Measurements from ENCODE around the gene OR2W3.

OR2W3 gene

DNA sequence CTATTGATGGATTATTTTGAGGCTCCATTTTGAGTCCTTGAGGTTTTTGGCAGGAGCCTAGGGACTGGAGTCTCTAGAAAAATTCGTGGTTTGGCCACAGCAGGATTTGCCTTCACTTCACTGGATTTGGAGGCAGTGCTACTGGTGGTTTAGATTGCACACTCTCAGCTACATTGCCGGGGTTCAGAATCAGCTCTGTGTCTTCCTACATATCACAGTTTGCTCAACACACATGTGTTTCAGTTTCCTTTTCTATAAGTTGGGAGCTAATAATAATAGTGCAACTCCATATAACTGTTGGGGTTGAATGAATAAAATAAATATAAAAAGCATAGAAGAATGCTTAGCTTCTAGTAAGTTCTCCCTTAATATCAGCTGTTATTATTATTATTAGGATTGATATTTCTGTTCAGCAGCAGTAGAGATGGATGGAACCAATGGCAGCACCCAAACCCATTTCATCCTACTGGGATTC is at the start of gene OR2W3:
OR2W3 (plus strand) TSS at position 425 of the 475 bp plus-strand sequence; CDS start at position 425, 0 bp downstream.
- no peak for DNase-seq

GRCh38 chr1:247845693-247846017 is 49.7 kb upstream of the OR2W3 start:
- DNase-seq = no peak

- no peak for DNase-seq
Observed at GRCh38 chr1:247848346-247848745, 47.0 kb upstream of the OR2W3 start.

DNA sequence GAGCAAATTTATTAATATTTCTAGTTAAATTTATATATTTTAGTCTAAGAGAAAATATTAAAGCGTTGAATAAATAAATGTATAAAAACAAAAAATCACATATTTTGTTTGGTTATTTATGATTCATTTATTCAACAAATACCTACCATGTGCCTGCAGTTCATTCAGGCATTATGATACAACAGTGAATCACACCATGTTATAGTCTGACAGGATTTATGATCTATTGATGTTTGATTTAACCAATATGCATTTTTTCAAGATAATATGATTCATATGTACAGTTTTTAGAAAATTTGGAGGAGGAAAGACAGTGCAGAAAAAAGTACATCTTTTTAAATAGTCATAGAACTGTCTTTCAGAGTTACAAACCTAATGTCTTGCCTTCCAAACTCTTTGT is 45.8 kb upstream of the OR2W3 start:
- no peak for DNase-seq

DNA sequence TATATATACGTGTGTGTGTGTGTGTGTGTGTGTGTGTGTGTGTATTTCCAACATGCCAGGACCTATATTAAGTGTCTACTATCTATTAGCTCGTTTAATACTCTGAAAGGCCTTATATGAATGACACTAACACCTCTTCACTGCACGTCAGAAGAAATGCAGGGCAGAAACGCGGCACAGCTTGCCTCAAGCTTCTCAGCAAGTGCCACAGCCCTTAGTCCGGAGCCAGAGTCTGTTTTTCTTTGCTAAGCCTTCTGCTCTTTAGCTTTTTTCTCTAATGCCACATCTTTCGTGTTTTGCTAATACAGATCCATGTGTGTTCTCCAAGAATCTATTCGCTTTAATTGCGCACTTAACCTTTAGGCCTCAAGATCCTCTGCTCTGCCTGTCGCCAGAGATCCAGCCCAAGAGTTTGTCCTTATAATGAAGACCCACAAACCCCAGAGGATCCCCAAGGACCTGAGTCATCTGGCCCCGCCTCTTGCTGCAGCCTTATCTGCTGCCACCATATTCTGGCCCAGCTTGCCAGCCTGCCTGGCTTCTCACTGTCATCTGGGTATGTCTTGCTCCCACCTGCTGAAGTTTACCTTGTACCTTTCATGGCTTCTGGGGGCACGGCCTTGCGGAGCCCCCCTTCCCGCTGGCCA is 40.4 kb upstream of the OR2W3 start:
- DNase-seq = no peak

DNA sequence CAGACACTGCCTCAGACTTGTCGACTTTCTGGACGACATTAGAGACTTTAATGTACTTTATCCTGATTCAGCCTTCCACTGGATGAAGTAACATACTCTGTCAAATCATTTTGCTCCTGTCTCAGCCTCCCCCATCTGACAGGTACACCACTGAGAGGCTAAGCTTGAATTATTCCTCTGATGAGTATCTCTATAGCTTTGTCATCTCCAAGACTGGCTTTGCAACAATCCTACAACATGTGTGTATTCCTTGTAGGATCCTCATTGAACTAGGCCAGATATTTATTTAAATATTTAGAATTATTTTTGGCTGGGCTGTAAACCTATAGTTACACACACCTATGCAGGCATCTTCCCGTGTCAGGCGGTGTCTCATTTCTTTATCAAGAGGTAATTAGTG is 39.5 kb upstream of the OR2W3 start:
- no peak for DNase-seq

DNA sequence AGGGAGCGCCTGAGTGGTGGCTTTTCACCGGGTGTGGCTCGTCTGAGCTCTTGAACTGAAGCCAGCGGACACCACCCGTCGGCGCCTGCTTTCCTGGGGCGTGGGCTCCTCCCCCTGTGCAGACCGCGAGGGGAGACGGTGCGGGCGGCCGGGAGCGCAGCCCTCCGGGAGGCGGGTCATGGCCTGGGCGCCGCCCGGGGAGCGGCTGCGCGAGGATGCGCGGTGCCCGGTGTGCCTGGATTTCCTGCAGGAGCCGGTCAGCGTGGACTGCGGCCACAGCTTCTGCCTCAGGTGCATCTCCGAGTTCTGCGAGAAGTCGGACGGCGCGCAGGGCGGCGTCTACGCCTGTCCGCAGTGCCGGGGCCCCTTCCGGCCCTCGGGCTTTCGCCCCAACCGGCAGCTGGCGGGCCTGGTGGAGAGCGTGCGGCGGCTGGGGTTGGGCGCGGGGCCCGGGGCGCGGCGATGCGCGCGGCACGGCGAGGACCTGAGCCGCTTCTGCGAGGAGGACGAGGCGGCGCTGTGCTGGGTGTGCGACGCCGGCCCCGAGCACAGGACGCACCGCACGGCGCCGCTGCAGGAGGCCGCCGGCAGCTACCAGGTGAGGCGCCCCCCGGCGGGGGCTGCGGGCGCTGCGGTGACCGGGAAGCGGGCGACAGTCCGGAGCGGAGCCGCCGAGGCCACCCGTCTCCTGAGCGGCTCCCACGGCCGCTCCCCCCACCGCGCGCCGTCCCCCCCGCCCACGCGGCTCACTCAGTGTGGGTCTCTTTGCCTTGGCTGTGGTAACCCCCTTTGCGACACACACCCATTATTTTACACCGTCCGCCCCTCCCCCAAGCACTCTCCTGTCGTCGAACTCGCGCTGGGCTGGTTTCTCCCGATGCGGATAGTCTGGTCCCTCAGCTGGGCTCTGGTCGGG is 38.1 kb upstream of the OR2W3 start, which contains the start of gene TRIM58:
TRIM58 (plus strand) TSS at position 119 of the 916 bp plus-strand sequence; CDS start at position 179, 60 bp downstream.
- peak; percentile 18 for DNase-seq

DNA sequence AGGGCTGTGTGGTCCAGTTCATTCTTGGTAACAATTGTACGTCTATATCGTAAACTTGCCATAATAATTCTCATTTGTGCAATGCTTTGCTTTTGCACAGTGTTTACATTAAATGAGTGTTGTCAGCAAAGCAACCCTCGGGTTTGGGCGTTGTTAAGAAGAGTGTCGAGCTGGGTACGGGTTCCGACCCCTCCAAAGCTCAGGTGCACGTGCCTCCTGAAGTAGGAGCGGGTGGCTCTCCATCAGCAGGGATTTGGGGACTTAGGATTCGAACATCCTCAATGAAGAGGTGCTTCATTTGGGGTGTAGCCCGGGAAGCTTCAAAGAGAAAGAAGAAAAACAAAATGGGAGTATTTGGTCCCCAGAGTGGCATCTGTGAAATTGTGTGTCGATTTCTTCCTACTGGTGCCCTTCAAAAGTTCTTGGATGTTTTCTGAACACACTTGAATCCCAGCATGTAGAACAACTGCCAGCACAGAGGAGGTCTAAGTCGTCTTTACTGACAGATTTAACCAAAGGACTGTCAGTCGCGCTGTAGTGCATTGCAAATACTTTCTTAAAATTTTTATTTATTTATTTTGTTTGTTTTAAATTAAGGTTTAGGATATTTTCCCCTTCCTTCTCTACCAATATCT is 37.3 kb upstream of the OR2W3 start:
- DNase-seq = no peak

DNA sequence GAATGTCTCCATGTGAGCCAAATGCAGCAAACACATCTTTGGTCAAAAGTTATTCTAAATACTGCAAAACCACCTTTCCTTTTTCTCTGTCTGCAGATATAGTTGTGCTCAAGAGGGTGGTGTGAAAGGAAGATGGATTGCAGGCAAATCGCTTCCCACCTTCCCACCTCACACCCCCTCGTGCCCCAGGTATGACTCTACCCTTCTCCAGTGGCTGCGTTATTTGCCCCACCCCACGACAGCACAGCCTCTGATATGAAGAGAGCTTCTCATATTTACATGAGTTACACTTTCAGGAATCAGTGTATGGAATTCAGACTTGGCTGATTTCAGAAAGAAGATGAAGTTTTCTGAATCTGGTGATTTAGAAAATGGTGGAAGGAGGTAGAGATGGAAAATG is 32.6 kb upstream of the OR2W3 start:
- no peak for DNase-seq

- no peak for DNase-seq
Observed at GRCh38 chr1:247864644-247865043, 30.7 kb upstream of the OR2W3 start.

DNA sequence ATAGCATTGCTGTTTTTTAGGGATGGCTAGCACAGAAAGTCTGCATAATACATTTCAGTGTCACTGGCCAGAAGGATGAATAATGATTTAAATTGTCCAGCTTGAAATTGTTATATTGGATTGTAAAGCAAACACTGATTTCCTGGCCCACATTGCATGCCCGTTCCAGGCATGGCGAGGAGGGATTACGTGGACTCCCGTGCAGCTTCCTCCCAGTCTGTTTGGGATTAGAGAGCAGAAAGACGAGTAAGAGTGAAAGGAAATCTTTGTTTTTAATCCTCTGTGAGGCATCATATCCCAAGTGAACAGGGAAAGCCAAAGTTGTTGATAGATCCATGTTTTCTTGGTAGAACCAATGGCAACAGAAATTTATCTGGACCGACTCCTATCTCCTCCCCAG is 30.0 kb upstream of the OR2W3 start:
- no peak for DNase-seq

DNA sequence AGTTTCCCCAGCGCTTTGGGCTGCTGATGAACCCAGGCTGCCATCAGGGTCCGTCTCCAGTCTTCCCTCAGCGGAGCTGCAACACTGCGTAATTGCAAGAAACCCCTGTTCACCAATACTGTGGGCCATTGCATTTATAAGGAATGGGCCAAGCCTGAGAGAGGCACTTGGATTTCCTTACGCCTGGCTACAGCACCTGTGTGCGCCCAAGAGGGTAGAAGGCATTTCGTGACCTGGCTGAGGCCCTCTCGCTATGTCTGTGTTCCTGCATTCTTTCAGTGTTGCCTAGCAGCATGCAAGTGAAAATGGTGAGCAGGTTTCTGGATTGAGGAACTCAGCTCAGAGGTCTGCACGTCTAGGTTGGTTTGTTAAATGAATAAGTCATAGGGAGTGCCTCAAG is 12.0 kb upstream of the OR2W3 start:
- DNase-seq = no peak

GRCh38 chr1:247884797-247885413 is 10.5 kb upstream of the OR2W3 start:
- no peak for DNase-seq

GRCh38 chr1:247895976-247896375 is 589 bp downstream of the OR2W3 start:
- no peak for DNase-seq

DNA sequence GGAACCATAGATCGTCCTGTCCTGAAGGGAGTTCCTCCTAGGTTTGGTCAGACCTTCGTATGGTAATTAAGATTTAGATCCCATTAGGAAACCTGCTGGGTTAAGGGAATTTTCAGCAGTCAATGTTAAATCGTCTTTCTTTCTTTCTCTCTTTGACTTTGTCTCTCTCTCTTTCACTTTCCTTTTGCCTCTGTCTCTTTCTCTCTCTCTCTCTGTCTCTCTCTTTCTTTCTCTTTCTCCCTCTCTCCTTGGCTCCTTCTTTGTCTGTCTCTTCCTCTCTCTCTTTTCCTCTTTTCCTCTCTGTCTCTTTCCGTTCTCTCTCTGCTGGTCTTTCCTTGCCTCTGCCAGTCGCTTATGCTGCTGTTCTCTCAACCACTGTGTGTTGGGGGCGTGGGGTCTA is 8.7 kb downstream of the OR2W3 start:
- DNase-seq = no peak

DNA sequence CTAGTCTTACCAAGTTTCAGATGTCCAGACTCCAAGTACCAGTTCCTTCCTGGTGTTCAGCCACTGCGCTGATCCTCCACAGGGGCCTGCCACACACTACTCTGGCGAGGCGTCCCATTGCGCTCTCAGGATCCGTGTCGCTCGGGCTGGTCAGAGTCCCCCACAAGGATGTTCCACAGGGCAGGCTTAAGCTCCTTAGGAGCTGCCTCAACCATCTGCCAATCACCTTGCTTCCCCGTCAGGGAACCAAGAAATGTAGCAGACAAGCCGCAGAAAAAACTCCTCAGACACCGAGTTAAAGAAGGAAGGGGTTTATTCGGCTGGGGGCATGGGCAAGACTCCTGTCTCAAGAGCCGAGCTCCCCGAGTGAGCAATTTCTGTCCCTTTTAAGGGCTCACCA is 9.8 kb downstream of the OR2W3 start:
- no peak for DNase-seq

- DNase-seq = no peak
Observed at GRCh38 chr1:247905910-247906503, 10.6 kb downstream of the OR2W3 start.

DNA sequence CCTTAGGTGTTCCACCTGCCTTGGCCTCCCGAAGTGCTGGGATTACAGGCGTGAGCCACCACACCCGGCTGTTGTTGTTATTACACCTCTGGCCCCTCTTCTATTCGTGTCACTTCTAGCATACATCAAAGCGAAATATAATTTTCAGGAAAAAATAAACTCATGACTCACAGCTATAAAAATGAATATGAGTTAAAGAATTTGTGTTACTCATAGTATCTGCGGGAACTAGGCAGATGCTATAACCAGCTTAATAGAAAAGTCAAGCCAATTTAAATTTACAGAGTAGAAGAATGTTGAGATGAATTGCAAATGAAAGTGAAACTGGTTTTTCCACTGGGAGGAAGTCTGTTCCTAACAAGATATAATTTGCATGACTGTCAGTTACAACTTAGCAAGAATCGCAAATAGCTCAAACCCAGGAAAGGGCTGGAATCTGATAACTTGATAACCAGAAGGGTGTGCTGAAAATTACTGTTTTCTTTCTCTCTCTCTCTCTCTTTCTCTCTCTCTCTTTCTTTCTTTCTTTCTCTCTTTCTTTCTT is 11.2 kb downstream of the OR2W3 start:
- no peak for DNase-seq

DNA sequence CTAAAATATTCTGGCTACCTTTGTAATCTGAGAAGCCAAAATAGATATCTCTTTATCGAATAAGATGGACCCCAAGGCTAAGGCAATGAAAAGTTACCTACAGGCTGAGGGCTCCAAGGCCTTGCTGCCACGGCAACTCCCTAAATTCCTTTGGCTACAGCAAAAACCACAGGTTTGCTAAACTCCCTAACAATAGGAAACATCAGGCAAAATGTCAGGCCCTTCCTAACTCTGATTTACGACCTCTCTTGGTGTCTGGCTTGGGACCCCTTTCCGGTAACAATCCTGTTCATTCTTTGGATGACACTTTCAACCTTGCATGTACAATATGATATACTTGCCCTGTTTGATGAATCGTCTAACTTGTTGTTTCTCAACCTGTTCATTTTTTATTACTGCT is 13.4 kb downstream of the OR2W3 start:
- DNase-seq = no peak

GRCh38 chr1:247913786-247914185 is 18.4 kb downstream of the OR2W3 start:
- DNase-seq = no peak

DNA sequence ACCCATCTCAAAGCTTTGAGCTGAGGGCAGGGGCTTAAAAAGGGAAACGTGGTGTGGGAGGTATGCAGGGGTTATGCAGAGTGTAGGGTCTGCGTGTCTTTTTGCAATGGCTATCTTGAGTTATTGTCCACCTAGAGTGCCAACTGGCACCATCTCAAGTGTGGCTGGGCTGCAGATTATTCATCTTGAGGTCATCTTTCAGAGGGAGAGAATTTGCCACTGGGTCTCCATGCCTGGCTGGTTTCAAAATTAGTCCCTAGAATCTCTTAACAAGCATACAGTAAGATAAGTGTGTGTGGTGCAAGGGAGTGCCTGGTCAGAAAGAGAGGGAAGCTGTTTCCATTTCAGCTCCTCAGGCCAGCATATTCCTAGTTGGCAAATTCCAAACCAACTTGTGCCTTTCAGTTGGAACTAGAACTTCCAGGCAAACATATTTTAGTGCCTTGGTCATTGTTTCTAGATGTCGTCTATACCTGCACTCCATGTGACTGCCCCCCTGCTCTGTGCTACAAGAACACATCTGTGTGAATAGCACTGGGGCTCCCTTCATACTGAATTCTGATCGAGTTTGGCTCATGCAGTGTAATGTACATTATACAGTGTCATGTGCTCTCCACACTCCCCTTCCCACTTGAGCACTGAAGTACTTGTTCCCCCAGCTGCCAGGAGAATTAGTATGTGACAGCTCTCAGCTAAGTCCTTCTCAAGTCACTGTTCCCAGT is 19.7 kb downstream of the OR2W3 start:
- no peak for DNase-seq

GRCh38 chr1:247919952-247920351 is 24.6 kb downstream of the OR2W3 start, which contains the start of gene OR2T8:
OR2T8 (plus strand) TSS chr1:247920252; CDS start chr1:247921018, 766 bp downstream.
- DNase-seq = no peak

All from NCI-H748 treated with DMSO at 0.1 percent for 48 hours (cell line).